ENCODE results near the gene TBC1D22A. TPM values are rescaled to one million over a fixed set of nuclear protein-coding genes. Genes with fewer than 3 reads are reported as not detected.

The TBC1D22A gene
- total and polyA plus RNA-seq, 2 experiments from 2014 or later = 9.6 to 13.3 TPM

- Histone ChIP-seq H3K4me3 (no peak overlapping the region), H3K36me3 (ENCODE audit: insufficient read depth) (no peaks in the 10 kb centered on the region), H3K4me2 (no peak overlapping the region), H4K20me1 (replicated peaks; ENCODE audit: insufficient read depth) (peaks cover 9% of the 10 kb centered on the region; the same call in 1 of the 2 replicates), H3K9me2 (ENCODE audit: insufficient read depth) (no peaks in the 10 kb centered on the region), H3K27me3 (ENCODE audit: insufficient read depth) (no peaks in the 10 kb centered on the region), H3K27ac (ENCODE audit: low read depth) (no peak overlapping the region), H2AFZ (no peak overlapping the region), H3F3A (replicated peaks; ENCODE audit: low read depth) (no peaks in the 10 kb centered on the region), H3K4me1 (ENCODE audit: insufficient read depth) (peaks cover 13% of the 10 kb centered on the region; the same call in 1 of the 2 replicates), H3K79me2 (replicated peaks; ENCODE audit: insufficient read depth) (no peaks in the 10 kb centered on the region)
- Mint-ChIP-seq H3K4me1 (peaks cover 22% of the 10 kb centered on the region), H3K27me3 (ENCODE audit: insufficient read depth, low read depth, poor library complexity) (peaks cover 10% of the 10 kb centered on the region), H3K4me3 (no peak overlapping the region), H3K36me3 (ENCODE audit: low read depth) (peaks cover 13% of the 10 kb centered on the region; the same call in 1 of the 3 replicates), H3K27ac (no peak overlapping the region), H3K9me3 (no peaks in the 10 kb centered on the region)
- ATAC-seq (no peak), DNase-seq (ENCODE audit: low spot score) (no peak)
- no peak for TF ChIP-seq CTCF (conservative IDR thresholded peaks at IDR 0.05; ENCODE audit: low read depth in 2 of 2)
- TF ChIP-seq ZNF114 (CRISPR knock-in tag; IDR thresholded peaks at IDR 0.05) = no peak
- no peak for TF ChIP-seq EZH2 (IDR thresholded peaks at IDR 0.05; ENCODE audit: low read depth, unreplicated experiment)
- TF ChIP-seq STAT1 (IDR thresholded peaks at IDR 0.05; ENCODE audit: unreplicated experiment) = no peak
- TF ChIP-seq ZNF331 (CRISPR knock-in tag; IDR thresholded peaks at IDR 0.05; ENCODE audit: low read depth) = no peak
- no peak for TF ChIP-seq ZNF462 (CRISPR knock-in tag; IDR thresholded peaks at IDR 0.05)
- TF ChIP-seq POLR2AphosphoS5 (IDR thresholded peaks at IDR 0.05; ENCODE audit: low read depth) = no peak
- no peak for TF ChIP-seq ETS1 (IDR thresholded peaks at IDR 0.05)
- no peak for TF ChIP-seq NANOG (IDR thresholded peaks at IDR 0.05; ENCODE audit: borderline replicate concordance)
- no peak for TF ChIP-seq CREB1 (CRISPR knock-in tag; IDR thresholded peaks at IDR 0.05; ENCODE audit: low read depth)
- TF ChIP-seq REST (IDR thresholded peaks at IDR 0.05; ENCODE audit: unreplicated experiment) = no peak
- no peak for TF ChIP-seq JUNB (IDR thresholded peaks at IDR 0.05; ENCODE audit: unreplicated experiment)
- no peak for TF ChIP-seq EZH2phosphoT487 (IDR thresholded peaks at IDR 0.05; ENCODE audit: unreplicated experiment)
Measured at GRCh38 chr22:46864314-46865051, 102.0 kb downstream of the TBC1D22A start.
